Stimulated activated CD8-positive, alpha-beta memory T cell treated with anti-CD3 and anti-CD28 coated beads, Interleukin-7, amount 100 ng/mL, for 24 hours (primary cell): ENCODE data around the gene REXO4.
"Not testable (repeated sequence)": the region's sequence is repeated elsewhere in the genome, so short reads cannot be mapped to it uniquely, and the experiment has no call there.

Experiments
- DNase-seq: peaks from one replicate; pipeline ENCODE4 v3.0.0-alpha.2; 2020; ENCODE audit warnings: low read depth

Gene REXO4

GRCh38 chr9:133421615-133422542 is 4.1 kb upstream of the REXO4 start, which contains the start of gene ADAMTS13:
Gene ADAMTS13 (plus strand): TSS chr9:133422367. CDS start chr9:133422444, 77 bp downstream.
- DNase-seq: no peak

GRCh38 chr9:133420392-133420827 is 2.6 kb upstream of the REXO4 start:
- DNase-seq: no peak

GRCh38 chr9:133419005-133419404 is 1.2 kb upstream of the REXO4 start:
- no peak for DNase-seq

- DNase-seq: no peak
Observed at GRCh38 chr9:133415170-133415569, 2.6 kb downstream of the REXO4 start.

GRCh38 chr9:133408042-133408441 is 9.8 kb downstream of the REXO4 start:
- DNase-seq: no peak

- DNase-seq: peak; percentile 66
Observed at GRCh38 chr9:133406480-133407307, 11.1 kb downstream of the REXO4 start.

GRCh38 chr9:133405508-133406438 is 12.0 kb downstream of the REXO4 start:
- no peak for DNase-seq

GRCh38 chr9:133404454-133405002 is 13.3 kb downstream of the REXO4 start:
- no peak for DNase-seq

GRCh38 chr9:133403766-133404453 is 13.9 kb downstream of the REXO4 start:
- peak; percentile 26 for DNase-seq

- DNase-seq: no peak
Observed at GRCh38 chr9:133402689-133403088, 15.1 kb downstream of the REXO4 start.

GRCh38 chr9:133401588-133401987 is 16.2 kb downstream of the REXO4 start:
- no peak for DNase-seq

GRCh38 chr9:133400292-133400691 is 17.5 kb downstream of the REXO4 start:
- no peak for DNase-seq

- no peak for DNase-seq
Observed at GRCh38 chr9:133397895-133398294, 19.9 kb downstream of the REXO4 start.

GRCh38 chr9:133397370-133397769 is 20.4 kb downstream of the REXO4 start:
- no peak for DNase-seq

- DNase-seq: no peak
Observed at GRCh38 chr9:133396952-133397351, 20.9 kb downstream of the REXO4 start.

GRCh38 chr9:133394687-133395271 is 23.0 kb downstream of the REXO4 start:
- DNase-seq: no peak

GRCh38 chr9:133393399-133393798 is 24.4 kb downstream of the REXO4 start:
- DNase-seq: no peak

GRCh38 chr9:133392308-133392707 is 25.5 kb downstream of the REXO4 start:
- DNase-seq: not testable (repeated sequence)

GRCh38 chr9:133391449-133391848 is 26.4 kb downstream of the REXO4 start:
- not testable (repeated sequence) for DNase-seq

- no peak for DNase-seq
Observed at GRCh38 chr9:133390713-133391112, 27.1 kb downstream of the REXO4 start.
